CD14-positive monocyte (primary cell): ENCODE data around the gene CAPZA1. TPM values are rescaled to one million over a fixed set of nuclear protein-coding genes. Genes with fewer than 3 reads are reported as not detected.

Source experiments
- DNase-seq, 3 donors: peaks; one replicate each; pipeline ENCODE4 v3.0.0-alpha.2; 2011 to 2022
- H2AFZ ChIP-seq: 2 replicates; pipeline ENCODE4 v1.6.0; 2012; ENCODE audit warnings: mild to moderate bottlenecking, low read depth, low read length, inconsistent platforms; ENCODE audit not compliant: insufficient read depth, poor library complexity, severe bottlenecking
- H3K27ac ChIP-seq, 2 donors: 1 replicate in 1 of 2; 2 replicates in 1 of 2; pipeline ENCODE4 v1.5.1; 2012 to 2013; ENCODE audit warnings: low read length in 2 of 2, control low read depth in 1 of 2, inconsistent platforms in 1 of 2, low read depth in 1 of 2, mild to moderate bottlenecking in 1 of 2
- H3K27me3 ChIP-seq, 2 donors: one replicate each; pipeline versions ENCODE4 v1.6.0 to v1.6.1; 2011 to 2013; ENCODE audit warnings: low read length in 2 of 2; ENCODE audit not compliant: control insufficient read depth in 2 of 2, insufficient read depth in 2 of 2
- H3K36me3 ChIP-seq, 2 donors: replicated peaks in 1 of 2; 1 replicate in 1 of 2; 2 replicates in 1 of 2; pipeline versions ENCODE4 v1.5.1 to v1.6.1; 2012 to 2013; ENCODE audit warnings: low read length in 2 of 2, control low read depth in 1 of 2, inconsistent platforms in 1 of 2, mild to moderate bottlenecking in 1 of 2; ENCODE audit not compliant: insufficient read depth in 2 of 2, control insufficient read depth in 1 of 2
- H3K4me1 ChIP-seq, 2 donors: 1 replicate in 1 of 2; 2 replicates in 1 of 2; pipeline versions ENCODE4 v1.5.1 to v1.6.1; 2012 to 2013; ENCODE audit warnings: low read length in 2 of 2, control low read depth in 1 of 2, inconsistent platforms in 1 of 2, mild to moderate bottlenecking in 1 of 2, moderate library complexity in 1 of 2; ENCODE audit not compliant: insufficient read depth in 2 of 2, control insufficient read depth in 1 of 2
- H3K4me2 ChIP-seq: replicated peaks from 2 replicates; pipeline ENCODE3; 2012; ENCODE audit warnings: low read length, moderate library complexity, mild to moderate bottlenecking; ENCODE audit not compliant: poor library complexity, severe bottlenecking; ENCODE audit errors: extremely low read depth
- H3K4me3 ChIP-seq, 3 experiments: fragments of 200-600 bp in 1 of 3; sonication (generic) in 1 of 3; replicated peaks in 1 of 3; 1 replicate in 2 of 3; 2 replicates in 1 of 3; pipeline ENCODE4 v1.5.1; 2011 to 2013; ENCODE audit warnings: low read length in 3 of 3, mild to moderate bottlenecking in 3 of 3, control low read depth in 2 of 3, low read depth in 2 of 3, inconsistent platforms in 1 of 3, moderate library complexity in 1 of 3
- H3K79me2 ChIP-seq: 2 replicates; pipeline ENCODE4 v1.6.0; 2012; ENCODE audit warnings: mild to moderate bottlenecking, control low read depth, inconsistent platforms, low read length, moderate library complexity; ENCODE audit not compliant: insufficient read depth
- H3K9ac ChIP-seq: 2 replicates; pipeline ENCODE4 v1.6.0; 2017; ENCODE audit warnings: low read length, mild to moderate bottlenecking; ENCODE audit not compliant: insufficient read depth, poor library complexity, severe bottlenecking
- H3K9me3 ChIP-seq, 2 donors: replicated peaks in 1 of 2; 1 replicate in 1 of 2; 2 replicates in 1 of 2; pipeline versions ENCODE4 v1.5.1 to v1.6.1; 2012 to 2013; ENCODE audit warnings: low read length in 2 of 2, control low read depth in 1 of 2; ENCODE audit not compliant: control insufficient read depth in 1 of 2, insufficient read depth in 1 of 2
- H4K20me1 ChIP-seq: 2 replicates; pipeline ENCODE4 v1.6.0; 2012; ENCODE audit warnings: mild to moderate bottlenecking, low read length, control low read depth, moderate library complexity; ENCODE audit not compliant: insufficient read depth
- H3K27ac Mint-ChIP-seq, 7 donors: one replicate each; pipeline ENCODE4 v1.8.0; 2020; ENCODE audit warnings: mild to moderate bottlenecking in 7 of 7, mixed read lengths in 7 of 7, moderate library complexity in 6 of 7, inconsistent platforms in 2 of 7
- H3K27me3 Mint-ChIP-seq, 3 donors: one replicate each; pipeline ENCODE4 v1.8.0; 2021 to 2022; ENCODE audit warnings: low read depth in 3 of 3, mild to moderate bottlenecking in 3 of 3, mixed read lengths in 3 of 3, moderate library complexity in 3 of 3, inconsistent platforms in 1 of 3
- H3K36me3 Mint-ChIP-seq, 2 donors: one replicate each; pipeline ENCODE4 v1.8.0; 2020; ENCODE audit warnings: mixed read lengths in 2 of 2, inconsistent platforms in 1 of 2, mild to moderate bottlenecking in 1 of 2
- H3K4me1 Mint-ChIP-seq: one replicate; pipeline ENCODE4 v1.8.0; 2020; ENCODE audit warnings: mild to moderate bottlenecking, mixed read lengths
- H3K4me3 Mint-ChIP-seq, 2 donors: one replicate each; pipeline ENCODE4 v1.8.0; 2020; ENCODE audit warnings: mild to moderate bottlenecking in 2 of 2, mixed read lengths in 2 of 2, moderate library complexity in 1 of 2
- H3K9me3 Mint-ChIP-seq, 7 donors: one replicate each; pipeline ENCODE4 v1.8.0; 2020 to 2022; ENCODE audit warnings: mixed read lengths in 7 of 7, mild to moderate bottlenecking in 6 of 7, moderate library complexity in 6 of 7, inconsistent platforms in 2 of 7
- CTCF ChIP-seq: fragments of 200-600 bp; IDR thresholded peaks from one replicate; pipeline ENCODE4 v1.8.0; 2022; ENCODE audit warnings: antibody characterized with exemption, mild to moderate bottlenecking
- WGBS: methylation state at CpG from one replicate; pipeline ENCODE4 v1.1.5; 2013; ENCODE audit warnings: missing lambda C conversion rate; ENCODE audit not compliant: insufficient coverage; 5-methylcytosine and 5-hydroxymethylcytosine counted together
- intact Hi-C, 2 donors: fragments of 100-400 bp; cut with micrococcal nuclease; formaldehyde crosslinking; loops; one replicate each; pipeline versions ENCODE4 v1.15.0 to v1.15.1; 2023
- polyA plus RNA-seq, 3 donors: library from polyadenylated mRNA; depleted of rRNA in 1 of 3; unstranded in 2 of 3; stranded (reverse) in 1 of 3; fragments of 300-500 nt in 2 of 3; fragments of >200 nt in 1 of 3; fragmentation: Illumina TruSeq in 2 of 3; gene quantifications; 1 replicate in 2 of 3; 2 replicates in 1 of 3; pipeline ENCODE4 v1.2.3, GENCODE V29; 2012 to 2021

CAPZA1 gene
- polyA plus RNA-seq, 3 donors: 93.4 to 357 (median 339) TPM

GRCh38 chr1:112629256-112629655, 9.6 kb downstream of the CAPZA1 start:
- peaks cover 21 to 79% of the 10 kb centered on the region in 2 donors for H3K4me1 ChIP-seq
- H3K36me3 ChIP-seq: peaks cover 14 to 38% of the 10 kb centered on the region in 2 donors
- H2AFZ ChIP-seq: no peak overlapping the region
- no peak overlapping the region for H3K4me3 Mint-ChIP-seq
- no peaks in the 10 kb centered on the region for H3K9me3 ChIP-seq
- H3K9ac ChIP-seq: no peak overlapping the region
- intact Hi-C loops: loop anchor here in 1 of 2 donors (5.0 kb wide), 2 partner anchors 43 to 78 kb away; partner anchors contain the start of genes MOV10 and RHOC
- H3K4me3 ChIP-seq: no peak overlapping the region
- TF ChIP-seq CTCF: no peak
- H3K4me2 ChIP-seq: no peak overlapping the region
- peaks cover 100% of the 10 kb centered on the region for H3K79me2 ChIP-seq
- peaks cover 68% of the 10 kb centered on the region for H3K4me1 Mint-ChIP-seq
- peak overlapping the region; percentile 0 to 87 (median 57) for H3K27ac Mint-ChIP-seq
- H3K9me3 Mint-ChIP-seq: peaks cover 0 to 2% (median 0%) of the 10 kb centered on the region in 7 donors
- no peaks in the 10 kb centered on the region for H3K27me3 ChIP-seq
- no peaks in the 10 kb centered on the region for H3K27me3 Mint-ChIP-seq
- H3K36me3 Mint-ChIP-seq: peaks cover 33 to 62% of the 10 kb centered on the region in 2 donors
- no peak for DNase-seq
- peaks cover 100% of the 10 kb centered on the region for H4K20me1 ChIP-seq
- peak overlapping the region in 1 of 2 donors; percentile 62 for H3K27ac ChIP-seq

- Histone ChIP-seq H3K27me3 (no peaks in the 10 kb centered on the region), H3K27ac (peak overlapping the region in 1 of 2 donors; percentile 23), H3K4me3 (no peak overlapping the region), H3K36me3 (peaks cover 11 to 25% of the 10 kb centered on the region in 2 donors), H3K79me2 (peaks cover 100% of the 10 kb centered on the region), H4K20me1 (peaks cover 100% of the 10 kb centered on the region), H3K4me2 (no peak overlapping the region), H2AFZ (no peak overlapping the region), H3K4me1 (peaks cover 16 to 63% of the 10 kb centered on the region in 2 donors), H3K9me3 (no peaks in the 10 kb centered on the region), H3K9ac (no peak overlapping the region)
- WGBS: no CpG with 5 or more reads among the region's 2 CpGs
- H3K9me3 Mint-ChIP-seq: peaks cover 0 to 2% (median 0%) of the 10 kb centered on the region in 7 donors
- H3K36me3 Mint-ChIP-seq: peaks cover 26 to 40% of the 10 kb centered on the region in 2 donors
- no peak for DNase-seq
- peak overlapping the region in 1 of 7 donors; percentile 47 for H3K27ac Mint-ChIP-seq
- peaks cover 57% of the 10 kb centered on the region for H3K4me1 Mint-ChIP-seq
- no peaks in the 10 kb centered on the region for H3K27me3 Mint-ChIP-seq
- no peak for TF ChIP-seq CTCF
- intact Hi-C loops: no loop called here
- no peak overlapping the region for H3K4me3 Mint-ChIP-seq
Observed at GRCh38 chr1:112633628-112634027, 14.0 kb downstream of the CAPZA1 start.
